K562 (cell line): ENCODE data around the gene RPTOR.

Experiments
- BRF2 ChIP-seq: IDR thresholded peaks from 3 replicates; pipeline ENCODE4 v1.6.1; 2011; ENCODE audit warnings: borderline replicate concordance, mild to moderate bottlenecking; ENCODE audit not compliant: insufficient read length, insufficient read depth
- CHD2 ChIP-seq: IDR thresholded peaks from 2 replicates; pipeline ENCODE4 v1.6.1; 2011; ENCODE audit warnings: low read depth, low read length
- CHD4 ChIP-seq: fragments of 200-600 bp; sonication (generic); IDR thresholded peaks from 3 replicates; pipeline ENCODE4 v1.6.1; 2012; ENCODE audit warnings: low read depth, mild to moderate bottlenecking, mixed read lengths, low read length, inconsistent platforms; ENCODE audit not compliant: insufficient read depth, insufficient replicate concordance, poor library complexity, severe bottlenecking
- CTCF ChIP-seq, 3 experiments: IDR thresholded peaks in 2 of 3; conservative IDR thresholded peaks in 1 of 3; 2 replicates each; pipeline ENCODE4 v1.5.1; 2011 to 2012; ENCODE audit warnings: low read length in 3 of 3, mild to moderate bottlenecking in 3 of 3, control low read depth in 2 of 3, improper control_type of control experiment in 1 of 3, inconsistent platforms in 1 of 3, low read depth in 1 of 3, mixed read lengths in 1 of 3, moderate library complexity in 1 of 3; ENCODE audit not compliant: insufficient read depth in 2 of 3
- POLR2A ChIP-seq: fragments of 450-650 bp; conservative IDR thresholded peaks from 2 replicates; pipeline ENCODE4 v1.6.1; 2016
- RAD21 ChIP-seq, 2 experiments: fragments of 250-450 bp in 1 of 2; fragments of 450-650 bp in 1 of 2; sonication (Bioruptor Pico) in 1 of 2; formaldehyde crosslinking in 1 of 2; IDR thresholded peaks in 1 of 2; conservative IDR thresholded peaks in 1 of 2; 2 replicates each; pipeline versions ENCODE4 v1.4.0 to v1.8.0; 2020 to 2022; ENCODE audit warnings: mild to moderate bottlenecking in 2 of 2, moderate library complexity in 1 of 2
- TFAM ChIP-seq: fragments of 250-450 bp; sonication (Bioruptor Pico); conservative IDR thresholded peaks from 2 replicates; pipeline ENCODE4 v1.5.0; 2021; ENCODE audit warnings: mild to moderate bottlenecking, moderate library complexity
- USF2 ChIP-seq: sonication (generic); formaldehyde crosslinking; IDR thresholded peaks from 2 replicates; pipeline ENCODE4 v1.5.0; 2020; ENCODE audit warnings: missing genetic modification reagents
- ZNF274 ChIP-seq: IDR thresholded peaks from 2 replicates; pipeline ENCODE4 v1.6.1; 2011; ENCODE audit warnings: low read depth, mild to moderate bottlenecking, low read length, moderate library complexity, borderline replicate concordance

GRCh38 chr17:80836658-80836965 is 292.0 kb downstream of the RPTOR start:
- no peak for TF ChIP-seq CTCF (IDR thresholded peaks at IDR 0.05 in 2 of 3, conservative IDR thresholded peaks at IDR 0.05 in 1 of 3; ENCODE audit: insufficient read depth in 2 of 3, low read depth in 1 of 3, low read length in 3 of 3)
- TF ChIP-seq BRF2, result no peak
- TF ChIP-seq POLR2A, result no peak
- TF ChIP-seq CHD4, result no peak
- TF ChIP-seq RAD21 (CRISPR knock-in tag; conservative IDR thresholded peaks at IDR 0.05 in 1 of 2, IDR thresholded peaks at IDR 0.05 in 1 of 2), result no peak
- no peak for TF ChIP-seq USF2 (CRISPR knock-in tag)
- no peak for TF ChIP-seq TFAM
- TF ChIP-seq ZNF274, result no peak
- TF ChIP-seq CHD2, result no peak
